ENCODE data around the gene DHDDS.

- TF ChIP-seq CTCF (IDR thresholded peaks at IDR 0.05) (no peak), POLR2A (IDR thresholded peaks at IDR 0.05) (no peak)
Measured at GRCh38 chr1:26449868-26450267, 17.7 kb downstream of the DHDDS start.

Measured in uterus (tissue), 2 donors.